Smooth muscle cell (in vitro differentiated cells): ENCODE data around the gene WBP4. TPM values are rescaled to one million over a fixed set of nuclear protein-coding genes. Genes with fewer than 3 reads are reported as not detected.

Experiments used
- DNase-seq: peaks from one replicate; lab custom pipeline; 2025; ENCODE audit not compliant: unreplicated experiment; lab: John Stamatoyannopoulos, UW
- H2AFZ ChIP-seq: fragments of 200-600 bp; sonication (generic); 2 replicates; pipeline ENCODE4 v1.6.0; 2016; ENCODE audit warnings: antibody characterized with exemption, low read depth, mild to moderate bottlenecking
- H3F3A ChIP-seq: fragments of 200-600 bp; sonication (generic); 2 replicates; pipeline ENCODE4 v1.6.0; 2017; ENCODE audit warnings: antibody characterized with exemption, low read depth
- H3K27ac ChIP-seq: fragments of 200-600 bp; sonication (generic); 2 replicates; pipeline ENCODE4 v1.5.1; 2016; ENCODE audit warnings: low read depth, mild to moderate bottlenecking
- H3K27me3 ChIP-seq: fragments of 200-600 bp; sonication (generic); 2 replicates; pipeline ENCODE4 v1.6.1; 2016; ENCODE audit warnings: low read depth, mild to moderate bottlenecking
- H3K36me3 ChIP-seq: fragments of 200-600 bp; sonication (generic); 2 replicates; pipeline ENCODE4 v1.5.1; 2016; ENCODE audit warnings: low read depth
- H3K4me1 ChIP-seq: fragments of 200-600 bp; sonication (generic); 2 replicates; pipeline ENCODE4 v1.5.1; 2016; ENCODE audit warnings: low read depth
- H3K4me2 ChIP-seq: fragments of 200-600 bp; sonication (generic); 2 replicates; pipeline ENCODE4 v1.6.0; 2016; ENCODE audit warnings: mild to moderate bottlenecking
- H3K4me3 ChIP-seq: fragments of 200-600 bp; sonication (generic); 2 replicates; pipeline ENCODE4 v1.5.1; 2016; ENCODE audit warnings: mild to moderate bottlenecking
- H3K79me2 ChIP-seq: fragments of 200-600 bp; sonication (generic); 2 replicates; pipeline ENCODE4 v1.6.0; 2016; ENCODE audit warnings: low read depth, mild to moderate bottlenecking
- H3K9ac ChIP-seq: fragments of 200-600 bp; sonication (generic); 2 replicates; pipeline ENCODE4 v1.6.0; 2016; ENCODE audit warnings: low read depth
- H3K9me3 ChIP-seq: fragments of 200-600 bp; sonication (generic); replicated peaks from 2 replicates; pipeline ENCODE4 v1.5.1; 2016; ENCODE audit warnings: low read depth
- H4K20me1 ChIP-seq: fragments of 200-600 bp; sonication (generic); 2 replicates; pipeline ENCODE4 v1.6.0; 2016; ENCODE audit warnings: low read depth
- WGBS: methylation state at CpG from one replicate; pipeline ENCODE4 v1.1.7; 2016; ENCODE audit warnings: low lambda C conversion rate; 5-methylcytosine and 5-hydroxymethylcytosine counted together
- polyA plus RNA-seq: library from polyadenylated mRNA; unstranded; fragments of >200 nt; fragmentation: Nextera tagmentation; extraction: Ambion mirVana; gene quantifications from 2 replicates; pipeline ENCODE4 v1.2.1, GENCODE V29; 2016
- total RNA-seq: library from RNA; depleted of rRNA; stranded (reverse); fragments of >200 nt; gene quantifications from 2 replicates; pipeline ENCODE4 v1.2.3, GENCODE V29; 2014
- TF ChIP-seq, protein P1 (sequence below): fragments of 200-600 bp; sonication (generic); IDR thresholded peaks from 2 replicates; pipeline ENCODE4 v1.5.1; 2017; ENCODE audit warnings: borderline replicate concordance, mild to moderate bottlenecking, antibody characterized with exemption; ENCODE audit not compliant: insufficient read depth, poor library complexity, severe bottlenecking

The WBP4 gene
- total and polyA plus RNA-seq, 2 experiments from 2014 or later: 4.7 to 5.0 TPM

- H3K4me3 ChIP-seq: peak overlapping the region; percentile 89
- H3K9me3 ChIP-seq: no peaks in the 10 kb centered on the region
- H3K4me1 ChIP-seq: peaks cover 27% of the 10 kb centered on the region
- peaks cover 56% of the 10 kb centered on the region for H4K20me1 ChIP-seq
- TF ChIP-seq, protein P1, sequence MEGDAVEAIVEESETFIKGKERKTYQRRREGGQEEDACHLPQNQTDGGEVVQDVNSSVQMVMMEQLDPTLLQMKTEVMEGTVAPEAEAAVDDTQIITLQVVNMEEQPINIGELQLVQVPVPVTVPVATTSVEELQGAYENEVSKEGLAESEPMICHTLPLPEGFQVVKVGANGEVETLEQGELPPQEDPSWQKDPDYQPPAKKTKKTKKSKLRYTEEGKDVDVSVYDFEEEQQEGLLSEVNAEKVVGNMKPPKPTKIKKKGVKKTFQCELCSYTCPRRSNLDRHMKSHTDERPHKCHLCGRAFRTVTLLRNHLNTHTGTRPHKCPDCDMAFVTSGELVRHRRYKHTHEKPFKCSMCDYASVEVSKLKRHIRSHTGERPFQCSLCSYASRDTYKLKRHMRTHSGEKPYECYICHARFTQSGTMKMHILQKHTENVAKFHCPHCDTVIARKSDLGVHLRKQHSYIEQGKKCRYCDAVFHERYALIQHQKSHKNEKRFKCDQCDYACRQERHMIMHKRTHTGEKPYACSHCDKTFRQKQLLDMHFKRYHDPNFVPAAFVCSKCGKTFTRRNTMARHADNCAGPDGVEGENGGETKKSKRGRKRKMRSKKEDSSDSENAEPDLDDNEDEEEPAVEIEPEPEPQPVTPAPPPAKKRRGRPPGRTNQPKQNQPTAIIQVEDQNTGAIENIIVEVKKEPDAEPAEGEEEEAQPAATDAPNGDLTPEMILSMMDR: no peak
- H3K36me3 ChIP-seq: no peaks in the 10 kb centered on the region
- WGBS: 2% methylated on average over 15 of the region's 15 CpGs
- H3K4me2 ChIP-seq: peak overlapping the region; percentile 98
- H3K79me2 ChIP-seq: peaks cover 74% of the 10 kb centered on the region
- no peaks in the 10 kb centered on the region for H3K27me3 ChIP-seq
- peak overlapping the region; percentile 97 for H3K9ac ChIP-seq
- DNase-seq: no peak
- peaks cover 17% of the 10 kb centered on the region for H3F3A ChIP-seq
- H3K27ac ChIP-seq: peak overlapping the region; percentile 98
- peak overlapping the region; percentile 38 for H2AFZ ChIP-seq
Observed at GRCh38 chr13:41059456-41060081, 1.7 kb upstream of the WBP4 start.

DNA sequence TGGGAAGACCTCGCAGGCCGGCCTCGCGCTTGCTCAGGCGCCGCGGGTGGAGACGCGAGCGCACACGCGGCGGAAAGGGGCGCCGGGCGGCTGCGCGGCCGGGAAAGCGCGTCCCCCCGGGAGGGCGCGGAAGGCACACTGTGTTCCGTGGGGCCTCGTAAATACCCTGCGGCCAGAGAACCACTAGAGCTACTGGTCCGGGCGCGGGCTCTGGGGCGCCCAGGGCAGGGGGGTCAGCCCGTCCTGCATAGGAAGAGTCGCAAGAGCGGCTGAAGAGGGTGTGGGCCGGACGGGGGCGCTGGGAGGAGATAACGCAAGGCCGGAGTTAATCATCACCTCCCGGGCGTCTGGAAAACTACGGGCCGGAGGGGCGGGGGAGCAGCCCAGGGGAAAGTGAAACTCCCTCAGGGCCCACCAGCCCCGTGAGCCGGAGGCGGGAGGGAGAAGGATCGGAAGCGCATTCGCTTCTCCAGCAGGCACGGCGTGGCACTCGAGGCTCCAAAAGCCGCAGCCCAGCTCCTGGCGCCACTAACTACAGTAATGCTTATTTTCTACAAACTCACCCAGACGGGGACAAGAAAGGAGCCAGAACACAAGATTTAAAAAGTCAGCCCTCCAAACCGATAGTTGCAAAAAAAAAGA lies 1.1 kb upstream of the WBP4 start:
- Histone ChIP-seq H3K79me2 (peaks cover 74% of the 10 kb centered on the region), H3K36me3 (peaks cover 2% of the 10 kb centered on the region), H3F3A (peaks cover 17% of the 10 kb centered on the region), H3K9ac (peak overlapping the region; percentile 97), H3K9me3 (no peaks in the 10 kb centered on the region), H3K27ac (peak overlapping the region; percentile 98), H3K4me1 (peaks cover 33% of the 10 kb centered on the region), H3K4me3 (peak overlapping the region; percentile 89), H4K20me1 (peaks cover 50% of the 10 kb centered on the region), H3K4me2 (peak overlapping the region; percentile 98), H3K27me3 (no peaks in the 10 kb centered on the region), H2AFZ (peak overlapping the region; percentile 38)
- TF ChIP-seq, protein P1: peak; percentile 10
- DNase-seq: peak; percentile 73
- under 1% methylated on average over 56 of the region's 57 CpGs for WGBS

GRCh38 chr13:41060724-41061074 lies 610 bp upstream of the WBP4 start:
- Histone ChIP-seq H4K20me1 (peaks cover 45% of the 10 kb centered on the region), H3K9ac (peak overlapping the region; percentile 97), H3K79me2 (peaks cover 74% of the 10 kb centered on the region), H3K4me2 (peak overlapping the region; percentile 98), H3K27me3 (no peaks in the 10 kb centered on the region), H2AFZ (peak overlapping the region; percentile 86), H3K27ac (peak overlapping the region; percentile 98), H3K9me3 (no peaks in the 10 kb centered on the region), H3K4me3 (peak overlapping the region; percentile 89), H3K4me1 (peaks cover 34% of the 10 kb centered on the region), H3F3A (peaks cover 17% of the 10 kb centered on the region), H3K36me3 (peaks cover 6% of the 10 kb centered on the region)
- DNase-seq: peak; percentile 91
- under 1% methylated on average over 32 of the region's 35 CpGs for WGBS
- TF ChIP-seq, protein P1: no peak
